GM19468 (cell line): ENCODE data around the gene JAKMIP2.

ENCODE experiments used
- ATAC-seq: cut with Tn5 transposase; IDR thresholded peaks from one replicate; pipeline ENCODE4 v1.9.1; 2021; ENCODE audit warnings: mild to moderate bottlenecking, moderate library complexity, moderate number of reproducible peaks; ENCODE audit not compliant: unreplicated experiment; ENCODE audit errors: extremely low read depth

JAKMIP2 gene

GRCh38 chr5:147791181-147791580, 8.7 kb upstream of the JAKMIP2 start:
- no peak for ATAC-seq

GRCh38 chr5:147789820-147790219, 7.3 kb upstream of the JAKMIP2 start:
- no peak for ATAC-seq

- ATAC-seq: no peak
These were observed 5.5 kb upstream of the JAKMIP2 start for GRCh38 chr5:147788023-147788422.

- ATAC-seq: no peak
These were observed 3.6 kb upstream of the JAKMIP2 start for GRCh38 chr5:147786142-147786541.

- ATAC-seq: no peak
These were observed 1.8 kb upstream of the JAKMIP2 start for GRCh38 chr5:147784146-147784987.

- no peak for ATAC-seq
These were observed 1.5 kb downstream of the JAKMIP2 start for GRCh38 chr5:147780924-147781573.

GRCh38 chr5:147779694-147780093, 2.8 kb downstream of the JAKMIP2 start:
- no peak for ATAC-seq

- ATAC-seq: no peak
These were observed 5.5 kb downstream of the JAKMIP2 start for GRCh38 chr5:147776989-147777388.

GRCh38 chr5:147773587-147773986, 8.9 kb downstream of the JAKMIP2 start:
- no peak for ATAC-seq

GRCh38 chr5:147773139-147773538, 9.4 kb downstream of the JAKMIP2 start:
- ATAC-seq: no peak

- ATAC-seq: no peak
These were observed 15.5 kb downstream of the JAKMIP2 start for GRCh38 chr5:147767048-147767447.

GRCh38 chr5:147763791-147764525, 18.6 kb downstream of the JAKMIP2 start:
- no peak for ATAC-seq

- ATAC-seq: no peak
These were observed 22.2 kb downstream of the JAKMIP2 start for GRCh38 chr5:147760086-147760875.

- ATAC-seq: no peak
These were observed 23.1 kb downstream of the JAKMIP2 start for GRCh38 chr5:147759441-147759840.

- ATAC-seq: no peak
These were observed 26.0 kb downstream of the JAKMIP2 start for GRCh38 chr5:147756566-147756965.

- no peak for ATAC-seq
These were observed 28.0 kb downstream of the JAKMIP2 start for GRCh38 chr5:147754372-147755122.

GRCh38 chr5:147753765-147754164, 28.8 kb downstream of the JAKMIP2 start:
- ATAC-seq: no peak

- ATAC-seq: no peak
These were observed 29.8 kb downstream of the JAKMIP2 start for GRCh38 chr5:147752666-147753290.

GRCh38 chr5:147752033-147752432, 30.5 kb downstream of the JAKMIP2 start:
- ATAC-seq: no peak
